Endothelial cell of umbilical vein (primary cell): ENCODE measurements around the gene RPP25L.

ENCODE experiments used
- CTCF ChIP-seq, 2 donors: IDR thresholded peaks; 1 replicate in 1 of 2; 2 replicates in 1 of 2; pipeline ENCODE4 v1.5.1; 2011; ENCODE audit warnings: low read length in 2 of 2, mild to moderate bottlenecking in 2 of 2, moderate library complexity in 2 of 2, control low read depth in 1 of 2, inconsistent platforms in 1 of 2, low read depth in 1 of 2; ENCODE audit not compliant: insufficient read depth in 1 of 2; ENCODE audit errors: extremely low read depth in 1 of 2
- EZH2 ChIP-seq: IDR thresholded peaks from 2 replicates; pipeline ENCODE4 v1.6.1; 2012; ENCODE audit warnings: borderline replicate concordance, low read depth, mild to moderate bottlenecking, moderate library complexity, low read length, inconsistent platforms; ENCODE audit not compliant: severe bottlenecking
- POLR2A ChIP-seq: IDR thresholded peaks from 2 replicates; pipeline ENCODE4 v1.6.1; 2012; ENCODE audit warnings: low read depth, mild to moderate bottlenecking, control low read depth, low read length
- POLR2AphosphoS5 ChIP-seq: IDR thresholded peaks from 2 replicates; pipeline ENCODE4 v1.6.1; 2012; ENCODE audit warnings: low read depth, mild to moderate bottlenecking, control low read depth, low read length, moderate library complexity; ENCODE audit not compliant: insufficient read depth

DNA sequence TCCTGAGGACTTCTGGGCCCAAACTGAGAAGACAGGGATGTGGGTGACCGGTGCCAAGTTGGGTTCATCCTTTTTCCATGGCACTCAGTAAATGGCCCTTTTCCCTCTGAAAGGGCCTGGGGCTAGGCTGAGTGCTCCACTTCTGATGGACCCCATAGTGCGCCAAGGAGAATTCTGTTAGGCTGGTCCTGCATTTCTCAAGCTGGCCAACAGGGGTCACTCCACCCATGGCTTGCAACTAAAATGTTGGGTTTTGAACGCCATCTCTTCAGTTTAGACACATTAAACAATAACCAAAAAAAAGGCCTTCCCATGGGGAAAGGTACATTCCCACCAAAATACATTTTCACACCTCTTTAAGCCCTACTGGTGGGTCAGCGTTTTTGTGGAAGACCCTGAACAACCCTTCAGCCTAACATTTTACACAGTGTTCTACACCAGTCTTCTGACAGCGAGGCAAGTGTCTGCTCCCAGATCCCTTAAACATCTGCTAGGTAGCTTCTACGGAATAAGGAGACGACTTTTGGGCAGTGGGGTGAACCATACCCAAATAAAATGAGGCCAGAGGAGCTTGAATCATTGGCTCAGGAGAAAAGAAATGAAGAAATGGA lies 49.7 kb downstream of the RPP25L start:
- TF ChIP-seq POLR2AphosphoS5 (no peak), EZH2 (no peak), CTCF (IDR thresholded peaks at IDR 0.05; ENCODE audit: extremely low read depth in 1 of 2, insufficient read depth in 1 of 2, low read depth in 1 of 2, low read length in 2 of 2) (peak; percentile 46 to 61), POLR2A (no peak)
